HepG2 (cell line): Measurements from ENCODE around the gene SPATS2. TPM values are rescaled to one million over a fixed set of nuclear protein-coding genes. Genes with fewer than 3 reads are reported as not detected.

ENCODE experiments used
- ARID2 ChIP-seq: sonication (generic); formaldehyde crosslinking; IDR thresholded peaks from 2 replicates; pipeline ENCODE4 v1.8.1; 2022; ENCODE audit warnings: mild to moderate bottlenecking, missing genetic modification reagents, borderline replicate concordance
- ARID4A ChIP-seq: sonication (generic); formaldehyde crosslinking; IDR thresholded peaks from 2 replicates; pipeline ENCODE4 v1.5.0; 2020; ENCODE audit warnings: mild to moderate bottlenecking, missing genetic modification reagents, borderline replicate concordance
- BCLAF1 ChIP-seq: fragments of 450-650 bp; IDR thresholded peaks from 2 replicates; pipeline ENCODE4 v1.6.1; 2017; ENCODE audit warnings: mild to moderate bottlenecking
- EP300 ChIP-seq, 3 experiments: sonication (generic) in 1 of 3; formaldehyde crosslinking in 1 of 3; IDR thresholded peaks; 2 replicates each; pipeline versions ENCODE4 v1.5.1 to v1.6.1; 2011 to 2020; ENCODE audit warnings: low read depth in 2 of 3, low read length in 2 of 3, borderline replicate concordance in 1 of 3, improper control_type of control experiment in 1 of 3, mild to moderate bottlenecking in 1 of 3, missing genetic modification reagents in 1 of 3, moderate library complexity in 1 of 3
- ETV6 ChIP-seq: sonication (generic); formaldehyde crosslinking; conservative IDR thresholded peaks from 2 replicates; pipeline ENCODE4 v1.4.0; 2020; ENCODE audit warnings: missing genetic modification reagents
- GABPB1 ChIP-seq: IDR thresholded peaks from 2 replicates; pipeline ENCODE4 v1.6.1; 2016; ENCODE audit warnings: mild to moderate bottlenecking, missing genetic modification reagents, moderate library complexity, missing compliant biosample characterization
- GATAD1 ChIP-seq: IDR thresholded peaks from 2 replicates; pipeline ENCODE4 v1.6.1; 2016; ENCODE audit warnings: missing genetic modification reagents, missing compliant biosample characterization
- IKZF5 ChIP-seq: IDR thresholded peaks from 2 replicates; pipeline ENCODE4 v1.6.1; 2018; ENCODE audit warnings: missing genetic modification reagents, mild to moderate bottlenecking, missing compliant biosample characterization
- KDM5B ChIP-seq: sonication (generic); formaldehyde crosslinking; IDR thresholded peaks from 2 replicates; pipeline ENCODE4 v1.4.0; 2020; ENCODE audit warnings: missing genetic modification reagents, mild to moderate bottlenecking, borderline replicate concordance
- KLF9 ChIP-seq: IDR thresholded peaks from 2 replicates; pipeline ENCODE4 v1.6.1; 2016; ENCODE audit warnings: low read depth
- MAFG ChIP-seq: sonication (generic); formaldehyde crosslinking; IDR thresholded peaks from 2 replicates; pipeline ENCODE4 v1.5.1; 2020; ENCODE audit warnings: mild to moderate bottlenecking, missing genetic modification reagents
- MXD4 ChIP-seq: IDR thresholded peaks from 2 replicates; pipeline ENCODE4 v1.6.1; 2016; ENCODE audit warnings: mild to moderate bottlenecking, missing biosample characterization, missing genetic modification reagents
- SAFB2 ChIP-seq: sonication (generic); formaldehyde crosslinking; IDR thresholded peaks from 2 replicates; pipeline ENCODE4 v1.5.1; 2020; ENCODE audit warnings: missing genetic modification reagents, low read depth, mild to moderate bottlenecking, borderline replicate concordance
- SIN3B ChIP-seq: fragments of 150-350 bp; IDR thresholded peaks from 2 replicates; pipeline ENCODE4 v1.6.1; 2014; ENCODE audit warnings: low read length
- ZMAT3 ChIP-seq: sonication (generic); formaldehyde crosslinking; conservative IDR thresholded peaks from 2 replicates; pipeline ENCODE4 v1.7.0; 2021; ENCODE audit warnings: missing genetic modification reagents
- ZNF234 ChIP-seq: sonication (generic); formaldehyde crosslinking; conservative IDR thresholded peaks from 2 replicates; pipeline ENCODE4 v1.5.1; 2020; ENCODE audit warnings: mild to moderate bottlenecking, missing genetic modification reagents
- ZNF674 ChIP-seq: sonication (generic); formaldehyde crosslinking; IDR thresholded peaks from 2 replicates; pipeline ENCODE4 v1.5.0; 2020; ENCODE audit warnings: low read depth, mild to moderate bottlenecking, missing genetic modification reagents
- ZNF841 ChIP-seq: sonication (generic); formaldehyde crosslinking; IDR thresholded peaks from 2 replicates; pipeline ENCODE4 v1.8.1; 2023; ENCODE audit warnings: missing genetic modification reagents, borderline replicate concordance
- ZSCAN20 ChIP-seq: sonication (generic); formaldehyde crosslinking; IDR thresholded peaks from 2 replicates; pipeline ENCODE4 v1.4.0; 2020; ENCODE audit warnings: missing genetic modification reagents, mild to moderate bottlenecking, borderline replicate concordance
- polyA plus RNA-seq, 8 experiments: library from polyadenylated mRNA; depleted of rRNA in 3 of 8; stranded (reverse) in 7 of 8; unstranded in 1 of 8; fragments of >200 nt; fragmentation: Illumina TruSeq in 4 of 8; extraction: Trizol in 4 of 8; gene quantifications; 2 replicates each; pipeline versions ENCODE4 v1.2.1 to v1.2.3, GENCODE V29; 2011 to 2016; ENCODE audit warnings: low read depth in 4 of 8, missing spikeins in 1 of 8, mixed read lengths in 1 of 8; ENCODE audit not compliant: insufficient read depth in 1 of 8
- total RNA-seq, 5 experiments: library from RNA; depleted of rRNA; stranded (reverse); fragments of >200 nt; fragmentation: Illumina TruSeq; extraction: Trizol; gene quantifications; 2 replicates each; pipeline ENCODE4 v1.2.3, GENCODE V29; 2016; ENCODE audit warnings: low read depth in 1 of 5

The SPATS2 gene
- total and polyA plus RNA-seq, 2 of the 13 experiments (the other 11 are each of a cell fraction or from before 2014, with no cell fraction given) = 19.3 to 28.1 TPM

GRCh38 chr12:49366652-49367380 is 446 bp upstream of the SPATS2 start (continued):
- no peak for TF ChIP-seq BCLAF1
- TF ChIP-seq EP300 (IDR thresholded peaks at IDR 0.05; ENCODE audit: low read depth in 2 of 2, low read length in 2 of 2) = no peak
- no peak for TF ChIP-seq EP300 (CRISPR knock-in tag; IDR thresholded peaks at IDR 0.05; ENCODE audit: borderline replicate concordance)
- no peak for TF ChIP-seq ARID2
- no peak for TF ChIP-seq MAFG (CRISPR knock-in tag)
- peak; percentile 58; the same call in 1 of the 2 replicates for TF ChIP-seq ZMAT3 (CRISPR knock-in tag)
- TF ChIP-seq ETV6 (CRISPR knock-in tag) = no peak
- 0 out of 2 replicates have a peak, but pooled peaks have one; percentile 56 for TF ChIP-seq ZNF234 (CRISPR knock-in tag)
- TF ChIP-seq SAFB2 = no peak; the same call in 1 of the 2 replicates
- TF ChIP-seq ZNF674 (CRISPR knock-in tag) = 0 out of 2 replicates have a peak, but pooled peaks have one; percentile 38
- TF ChIP-seq ZNF841 = 0 out of 2 replicates have a peak, but pooled peaks have one; percentile 27
- no peak for TF ChIP-seq SIN3B
- TF ChIP-seq MXD4 (CRISPR knock-in tag) = peak; percentile 53; the same call in 1 of the 2 replicates
- TF ChIP-seq IKZF5 = peak; percentile 14; the same call in 1 of the 2 replicates
- peak; percentile 72; the same call in 1 of the 2 replicates for TF ChIP-seq KDM5B (CRISPR knock-in tag)
- peak; percentile 16; the same call in 1 of the 2 replicates for TF ChIP-seq GATAD1 (CRISPR knock-in tag)
- TF ChIP-seq GABPB1 (CRISPR knock-in tag) = 0 out of 2 replicates have a peak, but pooled peaks have one; percentile 20
- peak; percentile 72; the same call in 1 of the 2 replicates for TF ChIP-seq ARID4A (CRISPR knock-in tag)
- no peak for TF ChIP-seq KLF9
- peak; percentile 31; the same call in 1 of the 2 replicates for TF ChIP-seq ZSCAN20 (CRISPR knock-in tag)
